NCI-H526 (cell line): ENCODE measurements around the gene CRABP2.

Source experiments
- DNase-seq, 2 experiments: peaks; one replicate each; lab custom pipeline; 2025; lab: John Stamatoyannopoulos, UW

Gene CRABP2

GRCh38 chr1:156705321-156705917, at the start of gene CRABP2:
Gene CRABP2 (minus strand): TSS chr1:156705583. CDS start chr1:156705446, 137 bp downstream.
- DNase-seq, result peak; percentile 73 to 86

- DNase-seq, result peak; percentile 59 to 77
Observed at GRCh38 chr1:156754219-156754618, 48.8 kb upstream of the CRABP2 start.

DNA sequence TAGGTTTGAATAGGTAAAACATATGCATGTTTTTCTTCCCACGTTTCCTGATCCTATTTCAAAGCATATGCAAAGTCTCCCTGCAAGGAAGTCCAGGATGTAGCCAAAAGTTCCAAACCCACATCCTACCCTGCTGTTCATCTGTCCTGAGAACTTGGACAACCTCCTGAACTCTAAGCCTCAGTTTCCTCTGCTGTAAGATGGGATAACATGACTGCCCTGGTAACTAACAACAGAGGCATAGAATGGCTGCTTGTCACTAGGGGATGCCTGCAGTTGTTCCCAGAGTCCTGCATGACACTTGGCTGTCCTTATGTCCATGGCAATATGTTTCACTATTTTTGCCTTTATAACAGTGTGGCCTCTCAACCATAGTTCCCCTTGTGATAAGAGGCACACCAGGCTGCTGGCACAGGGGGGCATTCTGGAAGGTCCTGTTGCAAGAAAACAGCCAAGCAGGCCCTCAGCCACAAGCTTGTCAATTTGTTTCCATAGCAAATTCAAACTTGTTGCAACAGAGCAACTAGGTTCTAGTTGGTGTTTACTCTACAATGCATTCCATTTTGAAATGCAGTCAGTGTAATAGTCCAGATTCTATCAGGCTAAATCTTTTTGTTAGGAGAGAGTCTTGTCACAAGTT, 47.6 kb upstream of the CRABP2 start:
- peak; percentile 54 to 60 for DNase-seq

DNA sequence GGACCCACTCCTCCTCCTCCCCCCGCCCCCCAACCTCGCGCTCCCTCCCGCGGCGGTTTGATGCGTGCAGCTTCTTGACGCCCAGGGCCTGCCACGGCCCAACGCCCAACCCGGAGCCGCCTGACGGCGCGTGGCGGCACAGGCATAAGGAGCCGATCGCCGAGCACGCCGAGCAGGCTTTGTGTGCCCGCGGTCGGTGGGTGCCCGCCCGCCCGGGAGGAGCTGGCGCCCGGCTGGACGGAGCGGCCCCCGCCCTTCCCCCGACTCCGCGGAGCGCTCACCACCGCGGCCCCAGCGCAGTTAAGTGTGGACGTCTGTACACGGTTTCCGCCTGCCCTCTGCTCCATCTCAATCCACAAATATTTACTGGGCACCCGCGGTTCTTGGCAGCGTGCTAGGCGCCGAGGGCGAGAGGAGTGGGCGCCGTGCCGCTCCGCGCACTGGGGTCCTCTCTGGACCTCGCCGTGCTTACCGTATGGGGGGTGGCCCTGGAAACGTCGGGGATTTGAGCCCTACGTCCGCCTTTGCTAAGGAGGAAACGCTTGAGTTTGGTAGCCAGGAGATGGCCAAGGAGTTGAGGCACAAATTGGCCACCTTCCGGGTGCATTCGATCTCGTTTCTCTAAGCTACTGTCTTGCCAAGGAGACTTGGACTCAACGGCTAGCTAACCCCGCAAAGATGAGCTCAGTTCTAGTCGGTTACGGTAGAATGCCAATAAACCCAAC, 46.5 kb upstream of the CRABP2 start:
- peak; percentile 98 to 100 for DNase-seq

DNA sequence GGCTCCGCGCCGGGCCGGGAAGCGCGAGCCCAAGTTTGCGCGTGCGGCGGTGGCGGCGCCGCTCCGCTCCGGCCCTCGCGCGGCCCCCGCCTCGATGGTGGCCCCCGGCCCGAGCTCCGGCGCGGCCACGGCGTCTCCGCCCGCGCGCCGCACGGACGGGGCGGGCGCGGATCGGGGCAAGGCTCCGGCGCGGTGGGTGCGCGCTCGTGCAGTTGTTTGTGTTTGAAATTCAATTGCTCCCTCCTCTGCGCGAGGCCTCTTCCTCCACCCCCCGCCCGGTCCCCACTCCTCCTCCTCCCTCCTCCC, 46.0 kb upstream of the CRABP2 start, which contains the start of gene HDGF:
TSS of gene HDGF (minus strand) at position 225 of the 306 bp plus-strand sequence. CDS start 246 bp downstream, outside the sequence.
- no peak for DNase-seq

- peak in 1 of 2 experiments; percentile 85 for DNase-seq
Observed at GRCh38 chr1:156750711-156751450, 45.5 kb upstream of the CRABP2 start.

GRCh38 chr1:156750191-156750672, 44.8 kb upstream of the CRABP2 start:
- DNase-seq, result peak; percentile 69 to 85

- peak in 1 of 2 experiments; percentile 43 for DNase-seq
Observed at GRCh38 chr1:156749419-156750118, 44.2 kb upstream of the CRABP2 start.

GRCh38 chr1:156748670-156749418, 43.5 kb upstream of the CRABP2 start:
- DNase-seq, result peak in 1 of 2 experiments; percentile 55

- no peak for DNase-seq
Observed at GRCh38 chr1:156747742-156748669, 42.6 kb upstream of the CRABP2 start.

GRCh38 chr1:156746728-156747631, 41.6 kb upstream of the CRABP2 start:
- DNase-seq, result peak; percentile 60 to 89

DNA sequence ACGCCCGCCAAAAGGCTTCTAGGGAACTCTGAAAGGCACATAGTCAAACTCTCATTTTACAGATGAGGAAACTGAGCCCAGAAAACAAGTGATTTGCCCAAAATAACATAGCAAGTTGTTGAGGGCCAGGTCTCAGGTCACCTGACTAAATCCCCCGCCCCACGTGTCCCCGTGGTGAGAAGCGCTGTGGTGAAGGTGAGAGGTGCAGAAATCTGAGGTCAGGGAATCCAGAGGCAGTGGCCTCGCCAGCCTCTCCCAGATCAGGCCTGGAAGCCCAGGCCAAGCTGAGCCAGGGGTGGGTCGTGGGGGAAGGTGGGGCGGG, 41.0 kb upstream of the CRABP2 start:
- DNase-seq, result no peak

GRCh38 chr1:156745881-156746280, 40.5 kb upstream of the CRABP2 start:
- DNase-seq, result no peak

- DNase-seq, result no peak
Observed at GRCh38 chr1:156744786-156745419, 39.5 kb upstream of the CRABP2 start.

- DNase-seq, result no peak
Observed at GRCh38 chr1:156744344-156744743, 39.0 kb upstream of the CRABP2 start.

DNA sequence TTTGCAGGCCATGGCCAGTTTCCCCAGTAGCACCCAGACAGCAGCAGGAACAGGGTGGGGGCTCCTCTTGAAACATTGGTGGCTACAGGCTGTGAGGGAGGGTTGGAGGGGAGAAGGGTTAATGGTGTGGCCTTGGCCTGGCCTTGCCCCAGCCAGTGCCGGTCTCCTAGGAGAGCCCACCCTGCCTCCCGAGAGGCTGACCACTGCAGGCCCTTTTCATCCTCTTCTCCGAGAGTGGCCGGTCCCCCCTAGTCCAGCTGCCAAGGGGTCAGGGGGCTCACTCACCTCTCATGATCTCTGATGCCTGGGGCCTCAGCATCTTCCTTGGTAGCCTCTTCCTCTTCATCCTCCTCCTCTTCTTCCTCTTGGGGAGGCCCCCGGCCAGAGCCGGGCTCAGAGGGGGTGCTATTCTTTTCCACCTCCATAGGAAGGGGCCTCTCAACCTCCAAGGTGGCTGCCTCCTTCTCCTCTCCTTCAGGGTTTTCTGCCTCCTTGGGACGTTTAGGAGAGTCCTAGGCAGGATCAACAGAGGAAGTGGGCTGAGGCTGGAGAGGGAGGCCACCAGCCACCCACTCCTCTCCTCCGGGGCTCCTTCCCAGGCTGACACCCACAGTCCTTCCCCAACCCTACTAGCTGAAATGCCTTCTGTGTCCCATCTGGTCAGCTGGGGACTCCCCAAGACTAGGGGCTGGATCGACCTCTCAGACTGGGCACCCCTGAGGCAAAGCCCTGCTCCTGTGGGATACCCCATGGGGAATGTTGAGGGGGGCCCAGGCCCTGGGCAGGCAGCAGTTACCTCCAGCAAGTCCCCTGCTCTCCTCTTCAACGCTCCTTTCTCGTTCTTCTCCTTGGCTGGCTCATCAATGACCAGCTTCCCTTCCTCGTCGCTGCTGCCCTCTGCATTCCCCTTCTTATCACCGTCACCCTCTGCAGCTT, 38.3 kb upstream of the CRABP2 start:
- no peak for DNase-seq

GRCh38 chr1:156742801-156743200, 37.4 kb upstream of the CRABP2 start:
- DNase-seq, result no peak
